ENCODE measurements around the gene ENAH.
"Not testable (repeated sequence)": the region's sequence is repeated elsewhere in the genome, so short reads cannot be mapped to it uniquely, and the experiment has no call there.

ENAH gene

DNA sequence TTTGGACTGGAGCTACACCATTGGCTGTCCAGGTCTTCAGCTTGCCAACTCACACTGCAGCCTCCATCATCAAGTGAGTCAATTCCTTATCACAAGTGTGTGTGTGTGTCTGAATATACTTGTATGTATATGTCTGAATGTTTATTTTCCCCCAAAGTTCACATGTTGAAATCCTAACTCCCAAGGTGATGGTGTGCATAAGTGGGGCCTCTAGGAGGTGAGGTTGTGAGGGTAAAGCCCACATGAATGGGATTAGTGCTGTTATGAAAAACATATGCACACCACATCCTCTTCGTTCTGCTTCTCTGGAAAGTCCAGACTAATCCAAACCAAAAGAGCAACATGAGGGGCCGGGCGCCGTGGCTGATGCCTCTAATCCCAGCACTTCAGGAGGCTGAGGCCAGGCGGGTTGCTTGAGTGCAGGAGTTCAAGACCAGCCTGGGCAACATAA lies 176.4 kb downstream of the ENAH start:
- no peak overlapping the region for H3K9ac ChIP-seq (ENCODE audit: low read depth, low read length)
- H3K4me3 ChIP-seq (ENCODE audit: low read length), result no peak overlapping the region
- H3K4me1 ChIP-seq (ENCODE audit: insufficient read depth, low read length), result 0 out of 2 replicates have a peak, but pooled peaks cover 3% of the 10 kb centered on the region
- no peaks in the 10 kb centered on the region for H3K27me3 ChIP-seq (ENCODE audit: insufficient read depth, low read length)
- no peaks in the 10 kb centered on the region for H3K36me3 ChIP-seq (ENCODE audit: insufficient read depth, low read length)
- 80% methylated on average over 5 of the region's 5 CpGs for WGBS
- H3K27ac ChIP-seq (ENCODE audit: low read depth, low read length), result no peak overlapping the region
- no peaks in the 10 kb centered on the region for H3K9me3 ChIP-seq (ENCODE audit: insufficient read depth, low read depth, low read length)

GRCh38 chr1:225476100-225476511 lies 176.8 kb downstream of the ENAH start:
- Histone ChIP-seq H3K4me1 (ENCODE audit: insufficient read depth, low read length) (0 out of 2 replicates have a peak, but pooled peaks cover 3% of the 10 kb centered on the region), H3K27ac (ENCODE audit: low read depth, low read length) (no peak overlapping the region), H3K36me3 (ENCODE audit: insufficient read depth, low read length) (no peaks in the 10 kb centered on the region), H3K27me3 (ENCODE audit: insufficient read depth, low read length) (no peaks in the 10 kb centered on the region), H3K4me3 (ENCODE audit: low read length) (no peak overlapping the region), H3K9ac (ENCODE audit: low read depth, low read length) (no peak overlapping the region), H3K9me3 (ENCODE audit: insufficient read depth, low read depth, low read length) (no peaks in the 10 kb centered on the region)
- WGBS, result 90% methylated on average over 7 of the region's 7 CpGs

DNA sequence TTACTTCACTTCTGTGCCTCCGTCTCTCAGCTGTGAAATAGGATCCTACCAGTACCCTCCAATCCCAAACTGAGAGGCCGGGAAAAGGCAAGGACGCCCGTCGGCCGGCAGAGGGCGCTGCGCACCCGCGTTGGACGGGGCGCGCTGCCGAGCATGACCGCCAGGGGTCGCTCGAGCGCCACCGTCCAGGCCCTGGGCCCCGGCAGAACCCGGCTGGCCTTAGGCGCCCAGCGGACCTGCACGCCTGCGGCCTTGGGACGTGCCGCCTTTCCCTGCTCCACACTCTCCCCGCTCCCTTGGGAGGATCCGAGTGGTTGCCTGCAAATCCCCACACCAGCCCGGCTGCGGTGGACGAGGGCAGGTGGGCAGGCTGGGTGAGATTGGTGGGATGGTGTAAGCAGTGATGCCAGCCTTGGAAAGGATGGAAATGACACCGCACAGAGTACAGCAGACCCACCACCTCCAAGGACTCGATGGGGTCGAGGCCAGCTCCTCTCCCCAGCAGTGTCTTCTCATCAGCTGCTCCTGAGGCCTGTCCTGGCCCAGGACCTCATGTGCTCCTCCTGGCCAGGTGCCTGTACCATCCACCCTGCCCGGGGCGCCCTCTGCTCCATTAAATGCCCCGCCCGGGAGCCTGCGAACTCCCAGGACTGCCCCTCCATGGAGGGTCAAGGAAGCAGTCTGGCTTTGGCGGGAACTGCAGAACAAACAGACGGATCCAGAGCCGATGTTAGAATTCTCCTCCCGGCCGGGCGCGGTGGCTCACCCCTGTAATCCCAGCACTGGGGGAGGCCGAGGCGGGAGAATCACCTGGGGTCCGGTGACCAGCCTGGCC lies 177.7 kb downstream of the ENAH start:
- Histone ChIP-seq H3K27me3 (ENCODE audit: insufficient read depth, low read length) (no peaks in the 10 kb centered on the region), H3K4me1 (ENCODE audit: insufficient read depth, low read length) (0 out of 2 replicates have a peak, but pooled peaks cover 3% of the 10 kb centered on the region), H3K4me3 (ENCODE audit: low read length) (no peak overlapping the region), H3K9me3 (ENCODE audit: insufficient read depth, low read depth, low read length) (no peaks in the 10 kb centered on the region), H3K27ac (ENCODE audit: low read depth, low read length) (no peak overlapping the region), H3K9ac (ENCODE audit: low read depth, low read length) (no peak overlapping the region), H3K36me3 (ENCODE audit: insufficient read depth, low read length) (no peaks in the 10 kb centered on the region)
- WGBS, result 33% methylated on average over 50 of the region's 50 CpGs

DNA sequence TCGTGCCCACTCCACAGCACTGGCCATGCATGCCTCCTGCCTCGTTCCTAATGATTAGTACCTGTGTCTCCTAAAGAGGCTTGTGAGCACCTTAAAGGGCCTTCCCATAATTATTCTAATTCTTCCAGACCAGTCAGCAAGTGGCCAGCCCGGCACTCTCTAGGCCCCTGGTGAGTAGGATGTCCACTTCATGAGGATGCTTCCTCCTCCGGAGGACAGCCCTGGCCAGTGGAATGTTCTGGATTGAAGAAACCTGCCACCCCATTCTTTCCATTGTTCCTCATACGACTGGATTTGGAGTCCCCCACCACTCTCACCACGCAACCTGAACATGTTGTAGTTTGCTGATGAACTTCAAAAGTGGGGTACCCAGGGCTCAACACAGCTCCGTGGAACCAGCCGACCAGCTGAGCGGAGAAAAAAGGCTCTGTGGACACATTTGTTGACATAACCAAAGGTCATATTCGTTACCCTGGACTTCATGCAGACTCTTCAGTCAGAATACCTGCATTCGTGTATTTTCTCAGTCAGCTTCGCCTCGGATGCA lies 178.4 kb downstream of the ENAH start:
- no peaks in the 10 kb centered on the region for H3K27me3 ChIP-seq (ENCODE audit: insufficient read depth, low read length)
- 56% methylated on average over 13 of the region's 13 CpGs for WGBS
- no peaks in the 10 kb centered on the region for H3K36me3 ChIP-seq (ENCODE audit: insufficient read depth, low read length)
- 0 out of 2 replicates have a peak, but pooled peaks cover 3% of the 10 kb centered on the region for H3K4me1 ChIP-seq (ENCODE audit: insufficient read depth, low read length)
- no peak overlapping the region for H3K27ac ChIP-seq (ENCODE audit: low read depth, low read length)
- no peak overlapping the region for H3K4me3 ChIP-seq (ENCODE audit: low read length)
- H3K9ac ChIP-seq (ENCODE audit: low read depth, low read length), result no peak overlapping the region
- H3K9me3 ChIP-seq (ENCODE audit: insufficient read depth, low read depth, low read length), result no peaks in the 10 kb centered on the region

DNA sequence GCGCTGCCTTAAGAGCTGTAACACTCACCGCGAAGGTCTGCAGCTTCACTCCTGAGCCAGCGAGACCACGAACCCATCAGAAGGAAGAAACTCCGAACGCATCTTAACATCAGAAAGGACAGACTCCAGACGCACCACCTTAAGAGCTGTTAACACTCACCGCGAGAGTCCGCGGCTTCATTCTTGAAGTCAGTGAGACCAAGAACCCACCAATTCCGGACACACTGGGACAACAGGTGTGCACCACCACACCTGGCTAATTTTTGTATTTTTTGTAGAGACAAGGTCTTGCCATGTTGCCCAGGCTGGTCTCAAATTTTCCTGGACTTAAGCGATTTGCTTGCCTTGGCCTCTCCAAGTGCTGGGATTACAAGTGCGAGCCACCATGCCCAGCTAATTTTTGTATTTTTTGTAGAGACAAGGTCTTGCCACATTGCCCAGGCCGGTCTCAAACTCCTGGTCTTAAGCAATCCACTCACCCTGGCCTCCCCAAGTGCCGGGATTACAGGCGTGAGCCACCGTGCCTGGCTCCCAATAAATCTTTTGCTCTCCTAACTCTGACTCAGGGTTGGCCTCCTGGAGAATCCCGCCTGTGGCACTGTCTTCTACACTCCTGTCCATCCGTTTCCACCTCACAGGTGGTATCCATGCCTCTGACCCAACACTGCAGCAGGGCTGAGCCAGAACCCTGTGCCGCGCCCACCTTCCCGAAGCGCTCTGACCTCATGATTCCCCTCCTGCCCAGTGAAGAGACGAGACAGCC lies 179.1 kb downstream of the ENAH start:
- not testable (repeated sequence) for H3K9ac ChIP-seq (ENCODE audit: low read depth, low read length); H3K27ac ChIP-seq (ENCODE audit: low read depth, low read length); H3K36me3 ChIP-seq (ENCODE audit: insufficient read depth, low read length); H3K9me3 ChIP-seq (ENCODE audit: insufficient read depth, low read depth, low read length); H3K4me3 ChIP-seq (ENCODE audit: low read length); H3K4me1 ChIP-seq (ENCODE audit: insufficient read depth, low read length); H3K27me3 ChIP-seq (ENCODE audit: insufficient read depth, low read length)
- 94% methylated on average over 26 of the region's 26 CpGs for WGBS

DNA sequence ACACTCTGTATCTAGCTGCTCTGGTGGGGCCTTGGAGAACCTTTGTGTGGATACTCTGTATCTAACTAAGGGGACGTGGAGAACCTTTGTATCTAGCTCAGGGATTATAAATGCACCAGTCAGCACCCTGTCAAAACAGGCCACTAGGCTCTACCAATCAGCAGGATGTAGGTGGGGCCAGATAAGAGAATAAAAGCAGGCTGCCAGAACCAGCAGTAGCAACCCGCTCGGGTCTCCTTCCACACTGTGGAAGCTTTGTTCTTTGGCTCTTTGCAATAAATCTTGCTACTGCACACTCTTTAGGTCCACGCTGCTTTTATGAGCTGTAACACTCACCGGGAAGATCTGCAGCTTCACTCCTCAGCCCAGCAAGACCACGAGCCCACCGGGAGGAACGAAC lies 179.7 kb downstream of the ENAH start:
- H3K4me3 ChIP-seq (ENCODE audit: low read length); H3K27me3 ChIP-seq (ENCODE audit: insufficient read depth, low read length); H3K9me3 ChIP-seq (ENCODE audit: insufficient read depth, low read depth, low read length); H3K27ac ChIP-seq (ENCODE audit: low read depth, low read length); H3K36me3 ChIP-seq (ENCODE audit: insufficient read depth, low read length); H3K4me1 ChIP-seq (ENCODE audit: insufficient read depth, low read length); H3K9ac ChIP-seq (ENCODE audit: low read depth, low read length): not testable (repeated sequence)
- 89% methylated on average over 8 of the region's 8 CpGs for WGBS

GRCh38 chr1:225471453-225472301 lies 181.2 kb downstream of the ENAH start:
- H3K27me3 ChIP-seq (ENCODE audit: insufficient read depth, low read length), result no peaks in the 10 kb centered on the region
- WGBS, result 83% methylated on average over 29 of the region's 29 CpGs
- H3K9me3 ChIP-seq (ENCODE audit: insufficient read depth, low read depth, low read length), result no peaks in the 10 kb centered on the region
- H3K4me1 ChIP-seq (ENCODE audit: insufficient read depth, low read length), result 0 out of 2 replicates have a peak, but pooled peaks cover 3% of the 10 kb centered on the region
- H3K36me3 ChIP-seq (ENCODE audit: insufficient read depth, low read length), result no peaks in the 10 kb centered on the region
- H3K4me3 ChIP-seq (ENCODE audit: low read length), result no peak overlapping the region
- H3K9ac ChIP-seq (ENCODE audit: low read depth, low read length), result no peak overlapping the region
- H3K27ac ChIP-seq (ENCODE audit: low read depth, low read length), result no peak overlapping the region

DNA sequence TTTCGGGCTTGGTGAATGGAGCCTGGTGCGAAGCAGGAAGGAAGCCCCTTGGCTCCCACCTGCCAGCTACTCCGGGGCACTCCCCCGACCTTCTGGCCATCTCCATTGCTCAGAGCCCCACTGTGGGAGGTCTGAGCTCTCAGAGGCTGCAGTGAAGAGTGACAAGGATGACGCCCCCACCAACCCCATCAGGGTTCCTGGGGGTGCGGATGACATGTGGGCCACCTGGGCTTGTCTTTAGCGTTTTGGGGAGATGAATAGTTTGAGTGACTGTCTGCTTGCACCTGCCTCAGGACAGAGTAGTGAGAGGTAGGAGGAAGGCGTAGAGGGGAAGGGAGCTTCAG lies 181.8 kb downstream of the ENAH start:
- Histone ChIP-seq H3K9ac (ENCODE audit: low read depth, low read length) (no peak overlapping the region), H3K36me3 (ENCODE audit: insufficient read depth, low read length) (no peaks in the 10 kb centered on the region), H3K27me3 (ENCODE audit: insufficient read depth, low read length) (no peaks in the 10 kb centered on the region), H3K9me3 (ENCODE audit: insufficient read depth, low read depth, low read length) (no peaks in the 10 kb centered on the region), H3K4me1 (ENCODE audit: insufficient read depth, low read length) (0 out of 2 replicates have a peak, but pooled peaks cover 3% of the 10 kb centered on the region), H3K27ac (ENCODE audit: low read depth, low read length) (no peak overlapping the region), H3K4me3 (ENCODE audit: low read length) (no peak overlapping the region)
- WGBS, result 75% methylated on average over 8 of the region's 8 CpGs

DNA sequence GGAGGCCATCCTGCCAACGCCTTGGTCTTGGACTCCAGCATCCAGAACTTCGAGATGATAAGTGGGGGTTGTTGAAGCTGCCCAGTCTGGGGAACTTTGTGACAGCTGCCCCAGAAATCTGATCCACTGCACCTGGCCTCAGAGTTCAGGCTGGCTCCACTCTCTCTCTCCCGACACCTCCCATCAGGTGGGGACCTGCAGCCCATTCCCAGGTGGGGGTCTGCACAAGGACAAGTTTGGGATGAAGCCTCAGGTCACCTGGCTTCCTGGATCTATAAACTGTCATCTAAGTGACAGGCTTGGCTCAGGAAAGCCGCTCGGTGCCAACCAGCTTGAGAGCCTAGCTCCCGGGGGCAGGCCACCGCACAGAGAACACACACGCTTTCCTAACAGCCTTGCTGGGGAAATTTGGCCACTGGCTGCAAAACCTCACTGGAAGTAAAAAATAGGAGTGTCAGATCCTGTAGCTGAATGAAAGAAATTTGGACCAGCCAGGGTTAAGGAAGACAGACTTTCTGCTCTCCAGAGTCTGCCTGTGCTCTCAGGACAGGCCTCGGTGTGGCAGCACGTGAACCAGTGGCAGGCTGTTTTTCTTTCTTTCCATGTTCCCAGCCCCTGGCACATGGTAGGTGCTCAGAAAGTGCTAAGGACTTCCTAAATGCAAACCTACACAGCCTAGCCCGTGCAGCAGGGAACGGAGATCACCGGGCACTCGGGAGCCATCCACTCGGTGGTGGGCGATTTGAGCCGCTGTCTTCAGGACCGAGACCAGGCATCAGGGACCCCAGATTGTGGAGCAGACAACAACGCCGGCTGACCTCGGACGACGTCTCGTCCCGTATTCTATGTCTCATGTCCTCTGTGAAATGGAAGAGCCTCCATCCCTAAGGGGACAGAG lies 182.5 kb downstream of the ENAH start:
- no peak overlapping the region for H3K9ac ChIP-seq (ENCODE audit: low read depth, low read length)

DNA sequence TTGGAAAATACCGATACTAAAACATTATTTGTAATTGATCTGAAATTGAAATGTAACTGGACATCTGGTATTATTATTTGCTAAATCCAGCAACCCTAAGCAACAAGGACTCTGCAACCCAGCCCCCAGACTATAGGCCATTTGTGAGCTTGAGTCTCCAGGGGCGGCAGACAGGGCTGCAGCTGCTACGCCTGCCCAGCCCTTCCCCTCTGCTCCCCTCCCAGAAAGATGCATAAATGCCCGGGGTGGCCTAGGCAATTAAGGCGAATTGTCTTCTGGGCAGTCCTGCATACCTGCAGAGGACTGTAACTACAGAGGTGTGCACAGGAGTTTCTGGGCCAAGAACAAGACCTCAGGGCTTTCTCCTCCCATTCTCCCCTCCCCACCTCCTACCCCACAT lies 183.9 kb downstream of the ENAH start:
- Histone ChIP-seq H3K9ac (ENCODE audit: low read depth, low read length) (no peak overlapping the region), H3K4me1 (ENCODE audit: insufficient read depth, low read length) (peaks cover 14% of the 10 kb centered on the region), H3K27ac (ENCODE audit: low read depth, low read length) (no peak overlapping the region), H3K9me3 (ENCODE audit: insufficient read depth, low read depth, low read length) (no peaks in the 10 kb centered on the region), H3K4me3 (ENCODE audit: low read length) (no peak overlapping the region), H3K27me3 (ENCODE audit: insufficient read depth, low read length) (no peaks in the 10 kb centered on the region), H3K36me3 (ENCODE audit: insufficient read depth, low read length) (no peaks in the 10 kb centered on the region)
- 72% methylated on average over 4 of the region's 5 CpGs for WGBS

More for the DNA sequence above, 182.5 kb downstream of the ENAH start:
- H3K36me3 ChIP-seq (ENCODE audit: insufficient read depth, low read length), result no peaks in the 10 kb centered on the region
- no peaks in the 10 kb centered on the region for H3K27me3 ChIP-seq (ENCODE audit: insufficient read depth, low read length)
- H3K9me3 ChIP-seq (ENCODE audit: insufficient read depth, low read depth, low read length), result no peaks in the 10 kb centered on the region
- H3K4me1 ChIP-seq (ENCODE audit: insufficient read depth, low read length), result peaks cover 5% of the 10 kb centered on the region; the same call in 1 of the 2 replicates
- no peak overlapping the region for H3K27ac ChIP-seq (ENCODE audit: low read depth, low read length)
- 89% methylated on average over 25 of the region's 25 CpGs for WGBS
- H3K4me3 ChIP-seq (ENCODE audit: low read length), result no peak overlapping the region

Measured in HUES64 (cell line).